GM18502 (cell line): ENCODE data around the gene ZBTB2.
"Not testable (repeated sequence)": the region's sequence is repeated elsewhere in the genome, so short reads cannot be mapped to it uniquely, and the experiment has no call there.

Experiments
- ATAC-seq: cut with Tn5 transposase; IDR thresholded peaks from one replicate; pipeline ENCODE4 v1.9.1; 2021; ENCODE audit warnings: mild to moderate bottlenecking; ENCODE audit not compliant: unreplicated experiment, poor library complexity

ZBTB2 gene

GRCh38 chr6:151340219-151340978 lies 51.0 kb downstream of the ZBTB2 start:
- no peak for ATAC-seq

- no peak for ATAC-seq
Measured at GRCh38 chr6:151339369-151339768, 52.0 kb downstream of the ZBTB2 start.

- ATAC-seq: no peak
Measured at GRCh38 chr6:151338651-151339200, 52.6 kb downstream of the ZBTB2 start.

GRCh38 chr6:151335930-151336329 lies 55.4 kb downstream of the ZBTB2 start:
- no peak for ATAC-seq

- no peak for ATAC-seq
Measured at GRCh38 chr6:151330130-151330696, 61.1 kb downstream of the ZBTB2 start.

- ATAC-seq: no peak
Measured at GRCh38 chr6:151327101-151327500, 64.3 kb downstream of the ZBTB2 start.

GRCh38 chr6:151326116-151326825 lies 65.1 kb downstream of the ZBTB2 start:
- no peak for ATAC-seq

GRCh38 chr6:151325075-151326050 lies 66.0 kb downstream of the ZBTB2 start:
- ATAC-seq: no peak

- ATAC-seq: peak; percentile 12
Measured at GRCh38 chr6:151324488-151324825, 66.9 kb downstream of the ZBTB2 start.

- ATAC-seq: peak; percentile 78
Measured at GRCh38 chr6:151323791-151324487, 67.4 kb downstream of the ZBTB2 start.

- no peak for ATAC-seq
Measured at GRCh38 chr6:151322570-151322969, 68.8 kb downstream of the ZBTB2 start.

GRCh38 chr6:151321438-151321837 lies 69.9 kb downstream of the ZBTB2 start:
- ATAC-seq: no peak

- no peak for ATAC-seq
Measured at GRCh38 chr6:151320140-151320539, 71.2 kb downstream of the ZBTB2 start.

- ATAC-seq: no peak
Measured at GRCh38 chr6:151317995-151318365, 73.4 kb downstream of the ZBTB2 start.

GRCh38 chr6:151317103-151317994 lies 74.0 kb downstream of the ZBTB2 start:
- ATAC-seq: no peak

- ATAC-seq: not testable (repeated sequence)
Measured at GRCh38 chr6:151315661-151316060, 75.7 kb downstream of the ZBTB2 start.
